HepG2 (cell line): ENCODE data around the gene ZBTB46. TPM values are rescaled to one million over a fixed set of nuclear protein-coding genes. Genes with fewer than 3 reads are reported as not detected.

Source experiments
- CBX1 ChIP-seq: IDR thresholded peaks from one replicate; pipeline ENCODE4 v1.6.1; 2016; ENCODE audit warnings: antibody characterized with exemption, low read depth
- IRX3 ChIP-seq: sonication (generic); formaldehyde crosslinking; IDR thresholded peaks from 2 replicates; pipeline ENCODE4 v1.8.1; 2023; ENCODE audit warnings: mild to moderate bottlenecking, low read depth, missing genetic modification reagents, borderline replicate concordance
- KAT8 ChIP-seq: IDR thresholded peaks from 2 replicates; pipeline ENCODE4 v1.6.1; 2016; ENCODE audit warnings: missing genetic modification reagents, missing compliant biosample characterization
- MLLT10 ChIP-seq: sonication (generic); formaldehyde crosslinking; IDR thresholded peaks from 2 replicates; pipeline ENCODE4 v1.4.0; 2020; ENCODE audit warnings: missing genetic modification reagents
- NCOA5 ChIP-seq: sonication (generic); formaldehyde crosslinking; IDR thresholded peaks from 2 replicates; pipeline ENCODE4 v1.4.0; 2020; ENCODE audit warnings: missing genetic modification reagents
- PHB2 ChIP-seq: fragments of 450-650 bp; IDR thresholded peaks from 2 replicates; pipeline ENCODE4 v1.6.1; 2018; ENCODE audit not compliant: partially characterized antibody
- PHF21A ChIP-seq: sonication (generic); formaldehyde crosslinking; IDR thresholded peaks from 2 replicates; pipeline ENCODE4 v1.5.0; 2020; ENCODE audit warnings: mild to moderate bottlenecking, missing genetic modification reagents
- RBAK ChIP-seq: sonication (generic); formaldehyde crosslinking; IDR thresholded peaks from 2 replicates; pipeline ENCODE4 v1.5.1; 2020; ENCODE audit warnings: mild to moderate bottlenecking, missing genetic modification reagents
- SIN3B ChIP-seq: fragments of 150-350 bp; IDR thresholded peaks from 2 replicates; pipeline ENCODE4 v1.6.1; 2014; ENCODE audit warnings: low read length
- XBP1 ChIP-seq: sonication (generic); formaldehyde crosslinking; IDR thresholded peaks from 2 replicates; pipeline ENCODE4 v1.5.0; 2020; ENCODE audit warnings: missing genetic modification reagents
- ZBTB7B ChIP-seq: sonication (generic); formaldehyde crosslinking; IDR thresholded peaks from 2 replicates; pipeline ENCODE4 v1.4.0; 2020; ENCODE audit warnings: missing genetic modification reagents
- ZNF546 ChIP-seq: sonication (generic); formaldehyde crosslinking; conservative IDR thresholded peaks from 2 replicates; pipeline ENCODE4 v1.8.1; 2023; ENCODE audit warnings: mild to moderate bottlenecking, missing genetic modification reagents
- ZNF644 ChIP-seq: IDR thresholded peaks from 2 replicates; pipeline ENCODE4 v1.6.1; 2016; ENCODE audit warnings: low read depth
- ZNF709 ChIP-seq: sonication (generic); formaldehyde crosslinking; IDR thresholded peaks from 2 replicates; pipeline ENCODE4 v1.5.0; 2020; ENCODE audit warnings: mild to moderate bottlenecking, missing genetic modification reagents
- ZSCAN20 ChIP-seq: sonication (generic); formaldehyde crosslinking; IDR thresholded peaks from 2 replicates; pipeline ENCODE4 v1.4.0; 2020; ENCODE audit warnings: missing genetic modification reagents, mild to moderate bottlenecking, borderline replicate concordance
- polyA plus RNA-seq, 8 experiments: library from polyadenylated mRNA; depleted of rRNA in 3 of 8; stranded (reverse) in 7 of 8; unstranded in 1 of 8; fragments of >200 nt; fragmentation: Illumina TruSeq in 4 of 8; extraction: Trizol in 4 of 8; gene quantifications; 2 replicates each; pipeline versions ENCODE4 v1.2.1 to v1.2.3, GENCODE V29; 2011 to 2016; ENCODE audit warnings: low read depth in 4 of 8, missing spikeins in 1 of 8, mixed read lengths in 1 of 8; ENCODE audit not compliant: insufficient read depth in 1 of 8
- total RNA-seq, 5 experiments: library from RNA; depleted of rRNA; stranded (reverse); fragments of >200 nt; fragmentation: Illumina TruSeq; extraction: Trizol; gene quantifications; 2 replicates each; pipeline ENCODE4 v1.2.3, GENCODE V29; 2016; ENCODE audit warnings: low read depth in 1 of 5
- TF ChIP-seq, protein P1 (sequence below), 2 experiments: fragments of 450-650 bp in 1 of 2; sonication (generic) in 1 of 2; formaldehyde crosslinking in 1 of 2; IDR thresholded peaks; 2 replicates each; pipeline versions ENCODE4 v1.6.1 to v1.8.0; 2016 to 2022; ENCODE audit warnings: antibody characterized with exemption in 1 of 2, mild to moderate bottlenecking in 1 of 2, missing genetic modification reagents in 1 of 2
- TF ChIP-seq, protein P2 (sequence below): sonication (generic); formaldehyde crosslinking; IDR thresholded peaks from 2 replicates; pipeline ENCODE4 v1.4.0; 2020; ENCODE audit warnings: mild to moderate bottlenecking, missing genetic modification reagents
- TF ChIP-seq, protein P3 (sequence below): sonication (generic); formaldehyde crosslinking; conservative IDR thresholded peaks from 2 replicates; pipeline ENCODE4 v1.4.0; 2020; ENCODE audit warnings: missing genetic modification reagents

The ZBTB46 gene
- total and polyA plus RNA-seq, 2 of the 13 experiments (the other 11 are each of a cell fraction or from before 2014, with no cell fraction given) = 1.6 to 13.5 TPM

DNA sequence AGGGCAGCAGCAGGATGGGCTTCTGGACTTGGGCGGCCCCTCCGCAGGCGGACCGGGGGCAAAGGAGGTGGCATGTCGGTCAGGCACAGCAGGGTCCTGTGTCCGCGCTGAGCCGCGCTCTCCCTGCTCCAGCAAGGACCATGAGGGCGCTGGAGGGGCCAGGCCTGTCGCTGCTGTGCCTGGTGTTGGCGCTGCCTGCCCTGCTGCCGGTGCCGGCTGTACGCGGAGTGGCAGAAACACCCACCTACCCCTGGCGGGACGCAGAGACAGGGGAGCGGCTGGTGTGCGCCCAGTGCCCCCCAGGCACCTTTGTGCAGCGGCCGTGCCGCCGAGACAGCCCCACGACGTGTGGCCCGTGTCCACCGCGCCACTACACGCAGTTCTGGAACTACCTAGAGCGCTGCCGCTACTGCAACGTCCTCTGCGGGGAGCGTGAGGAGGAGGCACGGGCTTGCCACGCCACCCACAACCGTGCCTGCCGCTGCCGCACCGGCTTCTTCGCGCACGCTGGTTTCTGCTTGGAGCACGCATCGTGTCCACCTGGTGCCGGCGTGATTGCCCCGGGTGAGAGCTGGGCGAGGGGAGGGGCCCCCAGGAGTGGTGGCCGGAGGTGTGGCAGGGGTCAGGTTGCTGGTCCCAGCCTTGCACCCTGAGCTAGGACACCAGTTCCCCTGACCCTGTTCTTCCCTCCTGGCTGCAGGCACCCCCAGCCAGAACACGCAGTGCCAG is 134.3 kb downstream of the ZBTB46 start, which contains the start of gene TNFRSF6B (continued):
- no peak for TF ChIP-seq RBAK (CRISPR knock-in tag)
- TF ChIP-seq KAT8 = no peak
- TF ChIP-seq ZBTB7B (CRISPR knock-in tag) = peak; percentile 14; the same call in 1 of the 2 replicates
- TF ChIP-seq NCOA5 (CRISPR knock-in tag) = no peak; the same call in 1 of the 2 replicates
- TF ChIP-seq ZNF546 = 0 out of 2 replicates have a peak, but pooled peaks have one; percentile 6
- no peak for TF ChIP-seq SIN3B
- TF ChIP-seq, protein P1, sequence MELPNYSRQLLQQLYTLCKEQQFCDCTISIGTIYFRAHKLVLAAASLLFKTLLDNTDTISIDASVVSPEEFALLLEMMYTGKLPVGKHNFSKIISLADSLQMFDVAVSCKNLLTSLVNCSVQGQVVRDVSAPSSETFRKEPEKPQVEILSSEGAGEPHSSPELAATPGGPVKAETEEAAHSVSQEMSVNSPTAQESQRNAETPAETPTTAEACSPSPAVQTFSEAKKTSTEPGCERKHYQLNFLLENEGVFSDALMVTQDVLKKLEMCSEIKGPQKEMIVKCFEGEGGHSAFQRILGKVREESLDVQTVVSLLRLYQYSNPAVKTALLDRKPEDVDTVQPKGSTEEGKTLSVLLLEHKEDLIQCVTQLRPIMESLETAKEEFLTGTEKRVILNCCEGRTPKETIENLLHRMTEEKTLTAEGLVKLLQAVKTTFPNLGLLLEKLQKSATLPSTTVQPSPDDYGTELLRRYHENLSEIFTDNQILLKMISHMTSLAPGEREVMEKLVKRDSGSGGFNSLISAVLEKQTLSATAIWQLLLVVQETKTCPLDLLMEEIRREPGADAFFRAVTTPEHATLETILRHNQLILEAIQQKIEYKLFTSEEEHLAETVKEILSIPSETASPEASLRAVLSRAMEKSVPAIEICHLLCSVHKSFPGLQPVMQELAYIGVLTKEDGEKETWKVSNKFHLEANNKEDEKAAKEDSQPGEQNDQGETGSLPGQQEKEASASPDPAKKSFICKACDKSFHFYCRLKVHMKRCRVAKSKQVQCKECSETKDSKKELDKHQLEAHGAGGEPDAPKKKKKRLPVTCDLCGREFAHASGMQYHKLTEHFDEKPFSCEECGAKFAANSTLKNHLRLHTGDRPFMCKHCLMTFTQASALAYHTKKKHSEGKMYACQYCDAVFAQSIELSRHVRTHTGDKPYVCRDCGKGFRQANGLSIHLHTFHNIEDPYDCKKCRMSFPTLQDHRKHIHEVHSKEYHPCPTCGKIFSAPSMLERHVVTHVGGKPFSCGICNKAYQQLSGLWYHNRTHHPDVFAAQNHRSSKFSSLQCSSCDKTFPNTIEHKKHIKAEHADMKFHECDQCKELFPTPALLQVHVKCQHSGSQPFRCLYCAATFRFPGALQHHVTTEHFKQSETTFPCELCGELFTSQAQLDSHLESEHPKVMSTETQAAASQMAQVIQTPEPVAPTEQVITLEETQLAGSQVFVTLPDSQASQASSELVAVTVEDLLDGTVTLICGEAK (IDR thresholded peaks at IDR 0.05) = no peak
- TF ChIP-seq, protein P1 (CRISPR knock-in tag; IDR thresholded peaks at IDR 0.05) = peak; percentile 21; the same call in 1 of the 2 replicates
- no peak for TF ChIP-seq ZNF709
- TF ChIP-seq PHB2 = no peak
- no peak; the same call in 1 of the 2 replicates for TF ChIP-seq IRX3 (CRISPR knock-in tag)
- no peak for TF ChIP-seq XBP1
- no peak for TF ChIP-seq MLLT10
- TF ChIP-seq, protein P2, sequence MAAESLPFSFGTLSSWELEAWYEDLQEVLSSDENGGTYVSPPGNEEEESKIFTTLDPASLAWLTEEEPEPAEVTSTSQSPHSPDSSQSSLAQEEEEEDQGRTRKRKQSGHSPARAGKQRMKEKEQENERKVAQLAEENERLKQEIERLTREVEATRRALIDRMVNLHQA (CRISPR knock-in tag) = no peak
- TF ChIP-seq, protein P3, sequence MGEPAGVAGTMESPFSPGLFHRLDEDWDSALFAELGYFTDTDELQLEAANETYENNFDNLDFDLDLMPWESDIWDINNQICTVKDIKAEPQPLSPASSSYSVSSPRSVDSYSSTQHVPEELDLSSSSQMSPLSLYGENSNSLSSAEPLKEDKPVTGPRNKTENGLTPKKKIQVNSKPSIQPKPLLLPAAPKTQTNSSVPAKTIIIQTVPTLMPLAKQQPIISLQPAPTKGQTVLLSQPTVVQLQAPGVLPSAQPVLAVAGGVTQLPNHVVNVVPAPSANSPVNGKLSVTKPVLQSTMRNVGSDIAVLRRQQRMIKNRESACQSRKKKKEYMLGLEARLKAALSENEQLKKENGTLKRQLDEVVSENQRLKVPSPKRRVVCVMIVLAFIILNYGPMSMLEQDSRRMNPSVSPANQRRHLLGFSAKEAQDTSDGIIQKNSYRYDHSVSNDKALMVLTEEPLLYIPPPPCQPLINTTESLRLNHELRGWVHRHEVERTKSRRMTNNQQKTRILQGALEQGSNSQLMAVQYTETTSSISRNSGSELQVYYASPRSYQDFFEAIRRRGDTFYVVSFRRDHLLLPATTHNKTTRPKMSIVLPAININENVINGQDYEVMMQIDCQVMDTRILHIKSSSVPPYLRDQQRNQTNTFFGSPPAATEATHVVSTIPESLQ (CRISPR knock-in tag) = no peak
- no peak for TF ChIP-seq ZNF644 (CRISPR knock-in tag)
- no peak for TF ChIP-seq PHF21A
- peak; percentile 6 for TF ChIP-seq CBX1
- 0 out of 2 replicates have a peak, but pooled peaks have one; percentile 42 for TF ChIP-seq ZSCAN20
